ENCODE results near the gene KCNK1.

- TF ChIP-seq POLR2A (IDR thresholded peaks at IDR 0.05; ENCODE audit: low read length) (no peak), CTCF (IDR thresholded peaks at IDR 0.05) (no peak), MAX (IDR thresholded peaks at IDR 0.05) (no peak), NFE2L2 (conservative IDR thresholded peaks at IDR 0.05; ENCODE audit: low read length) (no peak), CHD4 (IDR thresholded peaks at IDR 0.05; ENCODE audit: borderline replicate concordance) (no peak)
These were observed 41.0 kb upstream of the KCNK1 start for GRCh38 chr1:233572896-233573295.
